ENCODE data around the gene MFAP4.

MFAP4 gene

DNA sequence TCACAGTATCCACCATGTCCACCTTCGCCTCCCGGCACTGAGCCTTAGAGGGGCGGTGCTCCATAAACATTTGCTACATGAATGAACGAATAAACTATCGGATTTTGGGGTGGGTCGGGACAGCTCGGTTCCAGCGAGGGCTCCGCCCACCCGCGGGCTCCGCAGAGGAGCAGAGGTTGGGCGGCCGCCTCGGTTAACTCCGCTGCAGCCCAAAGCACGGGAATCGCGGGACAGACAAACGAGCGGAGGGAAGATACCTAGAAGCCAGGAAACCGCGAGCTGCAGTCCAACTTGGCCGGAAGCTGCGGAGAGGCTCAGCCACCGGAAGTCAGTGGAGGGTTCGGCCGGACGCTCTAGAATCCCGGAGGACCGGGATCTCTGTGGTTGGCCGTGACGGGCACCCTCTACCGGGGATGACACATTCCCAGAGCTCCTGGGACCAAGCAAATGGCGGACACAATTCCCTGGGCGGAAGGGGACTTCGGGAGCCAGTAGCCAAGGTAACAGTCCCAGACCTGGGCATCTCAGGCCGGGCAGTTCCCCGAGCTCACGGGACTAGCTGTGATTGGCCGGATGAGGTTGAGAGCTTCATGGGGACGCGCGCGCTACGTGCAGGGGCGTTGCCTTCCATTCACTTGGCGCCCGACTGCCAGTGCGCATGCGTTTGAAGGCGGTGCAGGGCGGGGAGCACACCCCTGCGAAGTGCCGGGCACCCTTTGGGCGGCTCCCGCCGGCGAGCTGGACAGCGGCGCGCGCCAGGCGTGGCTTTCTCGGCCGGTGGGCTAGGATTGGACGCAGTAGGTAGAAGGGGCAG lies 9.2 kb downstream of the MFAP4 start:
- Histone ChIP-seq H3K9me3 (ENCODE audit: insufficient read depth, low read depth, low read length) (no peaks in the 10 kb centered on the region), H3K79me2 (ENCODE audit: insufficient read depth, low read length) (peaks cover 27% of the 10 kb centered on the region), H3K4me3 (ENCODE audit: low read length, poor library complexity, severe bottlenecking) (peak overlapping the region; percentile 92), H2AFZ (ENCODE audit: low read length) (peak overlapping the region; percentile 97), H3K36me3 (ENCODE audit: insufficient read depth, low read length) (peaks cover 14% of the 10 kb centered on the region; the same call in 1 of the 2 replicates), H3K9me2 (replicated peaks; ENCODE audit: low read depth, low read length) (no peaks in the 10 kb centered on the region), H3K27me3 (ENCODE audit: insufficient read depth, low read length, poor library complexity, severe bottlenecking) (no peaks in the 10 kb centered on the region), H3K4me2 (ENCODE audit: low read depth, low read length, poor library complexity, severe bottlenecking) (peak overlapping the region; percentile 90), H4K20me1 (ENCODE audit: insufficient read depth, low read length, poor library complexity, severe bottlenecking) (no peaks in the 10 kb centered on the region), H3F3A (ENCODE audit: low read depth) (no peaks in the 10 kb centered on the region), H3K4me1 (ENCODE audit: insufficient read depth, low read length, poor library complexity, severe bottlenecking) (peaks cover 11% of the 10 kb centered on the region), H3K9ac (ENCODE audit: low read depth, low read length, poor library complexity, severe bottlenecking) (peak overlapping the region; percentile 86)
- no peak for TF ChIP-seq CTCF (conservative IDR thresholded peaks at IDR 0.05; ENCODE audit: low read length)
- no peak for TF ChIP-seq EZH2phosphoT487 (IDR thresholded peaks at IDR 0.05; ENCODE audit: borderline replicate concordance)

- Histone ChIP-seq H3K4me1 (ENCODE audit: insufficient read depth, low read length, poor library complexity, severe bottlenecking) (peaks cover 17% of the 10 kb centered on the region), H3K27me3 (ENCODE audit: insufficient read depth, low read length, poor library complexity, severe bottlenecking) (no peaks in the 10 kb centered on the region), H3K4me2 (ENCODE audit: low read depth, low read length, poor library complexity, severe bottlenecking) (peak overlapping the region; percentile 90), H3K9me2 (replicated peaks; ENCODE audit: low read depth, low read length) (no peaks in the 10 kb centered on the region), H3K36me3 (ENCODE audit: insufficient read depth, low read length) (peaks cover 14% of the 10 kb centered on the region; the same call in 1 of the 2 replicates), H4K20me1 (ENCODE audit: insufficient read depth, low read length, poor library complexity, severe bottlenecking) (no peaks in the 10 kb centered on the region), H2AFZ (ENCODE audit: low read length) (peak overlapping the region; percentile 97; the same call in 1 of the 2 replicates), H3K4me3 (ENCODE audit: low read length, poor library complexity, severe bottlenecking) (peak overlapping the region; percentile 92), H3K9ac (ENCODE audit: low read depth, low read length, poor library complexity, severe bottlenecking) (peak overlapping the region; percentile 86), H3K79me2 (ENCODE audit: insufficient read depth, low read length) (peaks cover 27% of the 10 kb centered on the region), H3F3A (ENCODE audit: low read depth) (no peaks in the 10 kb centered on the region), H3K9me3 (ENCODE audit: insufficient read depth, low read depth, low read length) (no peaks in the 10 kb centered on the region)
- TF ChIP-seq EZH2phosphoT487 (IDR thresholded peaks at IDR 0.05; ENCODE audit: borderline replicate concordance) (no peak), CTCF (conservative IDR thresholded peaks at IDR 0.05; ENCODE audit: low read length) (no peak)
Observed at GRCh38 chr17:19376811-19377210, 10.2 kb downstream of the MFAP4 start.

GRCh38 chr17:19375732-19376131 lies 11.3 kb downstream of the MFAP4 start:
- Histone ChIP-seq H3K27me3 (ENCODE audit: insufficient read depth, low read length, poor library complexity, severe bottlenecking) (no peaks in the 10 kb centered on the region), H3K9me2 (replicated peaks; ENCODE audit: low read depth, low read length) (no peaks in the 10 kb centered on the region), H3K4me1 (ENCODE audit: insufficient read depth, low read length, poor library complexity, severe bottlenecking) (peaks cover 28% of the 10 kb centered on the region), H3K4me2 (ENCODE audit: low read depth, low read length, poor library complexity, severe bottlenecking) (peak overlapping the region; percentile 18), H3K4me3 (ENCODE audit: low read length, poor library complexity, severe bottlenecking) (no peak overlapping the region), H4K20me1 (ENCODE audit: insufficient read depth, low read length, poor library complexity, severe bottlenecking) (no peaks in the 10 kb centered on the region), H3K9ac (ENCODE audit: low read depth, low read length, poor library complexity, severe bottlenecking) (no peak overlapping the region), H3F3A (ENCODE audit: low read depth) (no peaks in the 10 kb centered on the region), H3K9me3 (ENCODE audit: insufficient read depth, low read depth, low read length) (no peaks in the 10 kb centered on the region), H3K79me2 (ENCODE audit: insufficient read depth, low read length) (peaks cover 25% of the 10 kb centered on the region), H3K36me3 (ENCODE audit: insufficient read depth, low read length) (peaks cover 6% of the 10 kb centered on the region; the same call in 1 of the 2 replicates), H2AFZ (ENCODE audit: low read length) (no peak overlapping the region)
- no peak for TF ChIP-seq EZH2phosphoT487 (IDR thresholded peaks at IDR 0.05; ENCODE audit: borderline replicate concordance)
- TF ChIP-seq CTCF (conservative IDR thresholded peaks at IDR 0.05; ENCODE audit: low read length): no peak

Measured in Loucy (cell line).